Prostate gland (tissue), 2 donors: ENCODE data around the gene CYP11A1.
A peak's percentile ranks its signal among the peaks of the same experiment; 100 is the strongest.

Source experiments
- CTCF ChIP-seq, 4 experiments: fragments of 200-600 bp in 2 of 4; fragments of 450-650 bp in 2 of 4; sonication (generic) in 2 of 4; IDR thresholded peaks; 1 replicate in 3 of 4; 2 replicates in 1 of 4; pipeline ENCODE4 v1.5.1; 2016 to 2019; ENCODE audit warnings: antibody characterized with exemption in 4 of 4, mild to moderate bottlenecking in 2 of 4, moderate library complexity in 2 of 4
- POLR2A ChIP-seq: fragments of 450-650 bp; IDR thresholded peaks from one replicate; pipeline ENCODE4 v1.6.1; 2016; ENCODE audit warnings: antibody characterized with exemption, mild to moderate bottlenecking
- POLR2AphosphoS5 ChIP-seq: sonication (generic); formaldehyde crosslinking; IDR thresholded peaks from one replicate; pipeline ENCODE4 v1.6.1; 2017; ENCODE audit warnings: antibody characterized with exemption

- TF ChIP-seq CTCF (IDR thresholded peaks at IDR 0.05) (peak in 2 of 4 experiments; percentile 17 to 39), POLR2A (no peak), POLR2AphosphoS5 (no peak)
Measured at GRCh38 chr15:74320352-74321247, 46.8 kb downstream of the CYP11A1 start.
